ENCODE data around the gene KTI12. TPM values are rescaled to one million over a fixed set of nuclear protein-coding genes. Genes with fewer than 3 reads are reported as not detected.

The KTI12 gene
- total RNA-seq, 2 experiments from 2014 or later: 16.4 to 16.8 TPM

DNA sequence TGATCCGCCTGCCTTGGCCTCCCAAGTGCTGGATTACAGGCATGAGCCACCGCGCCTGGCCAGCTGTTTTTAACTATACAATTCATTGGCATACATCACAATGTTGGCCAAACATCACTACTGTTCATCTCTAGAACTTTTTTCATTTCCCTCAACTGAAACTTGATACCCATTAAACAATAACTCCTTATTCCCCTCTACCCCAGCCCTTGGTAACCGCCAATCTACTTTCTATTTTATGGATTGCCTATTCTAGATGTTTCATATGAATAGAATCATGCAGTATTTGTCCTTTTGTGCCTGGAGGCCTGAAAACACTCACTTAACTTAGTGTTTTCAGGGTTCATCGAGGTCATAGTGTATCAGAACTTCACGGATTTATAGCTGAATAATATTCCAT, 38.7 kb upstream of the KTI12 start:
- Histone ChIP-seq H3K4me2 (ENCODE audit: low read length) (no peak overlapping the region), H3K4me3 (ENCODE audit: low read depth, low read length, poor library complexity, severe bottlenecking) (no peak overlapping the region), H3K9me3 (ENCODE audit: low read length) (no peaks in the 10 kb centered on the region), H3K79me2 (ENCODE audit: insufficient read depth, low read depth, low read length) (peaks cover 42% of the 10 kb centered on the region; the same call in 1 of the 2 replicates), H3K9me2 (ENCODE audit: insufficient read depth, low read length) (no peaks in the 10 kb centered on the region), H3K27ac (ENCODE audit: low read depth, low read length, poor library complexity, severe bottlenecking) (no peak overlapping the region), H2AFZ (ENCODE audit: low read length) (no peak overlapping the region), H3K36me3 (ENCODE audit: insufficient read depth, low read length) (peaks cover 81% of the 10 kb centered on the region), H3K4me1 (ENCODE audit: insufficient read depth, low read length, poor library complexity, severe bottlenecking) (no peaks in the 10 kb centered on the region), H4K20me1 (ENCODE audit: insufficient read depth, low read length) (peaks cover 15% of the 10 kb centered on the region; the same call in 1 of the 2 replicates)
- DNase-seq (ENCODE audit: low spot score): no peak
- BruUV-seq (replicated peaks): no TSS peak
- POLR2A ChIA-PET: interaction anchor here (0.7 to 1.7 kb wide), 3 partner anchors 13 to 1040 kb away, joined by 3 to 5 read pairs (median 5); partner anchors contain the start of genes BTF3L4 and TXNDC12
- intact Hi-C loops (cut with micrococcal nuclease; ENCODE audit: unreplicated experiment): no loop called here
- CTCF ChIA-PET (ENCODE audit: unreplicated experiment): no interaction called here
- TF ChIP-seq EZH2phosphoT487 (IDR thresholded peaks at IDR 0.05; ENCODE audit: borderline replicate concordance, low read depth, low read length): no peak
- TF ChIP-seq, protein P1, sequence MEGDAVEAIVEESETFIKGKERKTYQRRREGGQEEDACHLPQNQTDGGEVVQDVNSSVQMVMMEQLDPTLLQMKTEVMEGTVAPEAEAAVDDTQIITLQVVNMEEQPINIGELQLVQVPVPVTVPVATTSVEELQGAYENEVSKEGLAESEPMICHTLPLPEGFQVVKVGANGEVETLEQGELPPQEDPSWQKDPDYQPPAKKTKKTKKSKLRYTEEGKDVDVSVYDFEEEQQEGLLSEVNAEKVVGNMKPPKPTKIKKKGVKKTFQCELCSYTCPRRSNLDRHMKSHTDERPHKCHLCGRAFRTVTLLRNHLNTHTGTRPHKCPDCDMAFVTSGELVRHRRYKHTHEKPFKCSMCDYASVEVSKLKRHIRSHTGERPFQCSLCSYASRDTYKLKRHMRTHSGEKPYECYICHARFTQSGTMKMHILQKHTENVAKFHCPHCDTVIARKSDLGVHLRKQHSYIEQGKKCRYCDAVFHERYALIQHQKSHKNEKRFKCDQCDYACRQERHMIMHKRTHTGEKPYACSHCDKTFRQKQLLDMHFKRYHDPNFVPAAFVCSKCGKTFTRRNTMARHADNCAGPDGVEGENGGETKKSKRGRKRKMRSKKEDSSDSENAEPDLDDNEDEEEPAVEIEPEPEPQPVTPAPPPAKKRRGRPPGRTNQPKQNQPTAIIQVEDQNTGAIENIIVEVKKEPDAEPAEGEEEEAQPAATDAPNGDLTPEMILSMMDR (conservative IDR thresholded peaks at IDR 0.05; ENCODE audit: low read length): no peak

DNA sequence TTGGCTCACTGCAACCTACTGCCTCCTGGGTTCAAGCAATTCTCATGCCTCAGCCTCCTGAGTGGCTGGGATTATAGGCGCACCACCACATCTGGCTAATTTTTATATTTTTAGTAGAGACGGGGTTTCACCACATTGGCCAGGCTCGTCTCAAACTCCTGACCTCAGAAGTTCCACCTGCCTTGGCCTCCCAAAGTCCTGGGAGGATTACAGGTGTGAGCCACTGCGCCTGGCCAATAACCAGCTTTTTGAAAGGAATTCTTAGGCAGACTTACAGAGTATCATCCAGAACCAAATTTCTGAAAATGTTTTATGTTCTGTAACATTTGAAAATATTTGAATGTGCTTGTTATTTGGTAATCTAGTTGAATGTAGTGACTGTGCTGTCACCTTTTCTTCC, 37.1 kb upstream of the KTI12 start:
- TF ChIP-seq, protein P1 (conservative IDR thresholded peaks at IDR 0.05; ENCODE audit: low read length): no peak
- no peak for TF ChIP-seq EZH2phosphoT487 (IDR thresholded peaks at IDR 0.05; ENCODE audit: borderline replicate concordance, low read depth, low read length)

DNA sequence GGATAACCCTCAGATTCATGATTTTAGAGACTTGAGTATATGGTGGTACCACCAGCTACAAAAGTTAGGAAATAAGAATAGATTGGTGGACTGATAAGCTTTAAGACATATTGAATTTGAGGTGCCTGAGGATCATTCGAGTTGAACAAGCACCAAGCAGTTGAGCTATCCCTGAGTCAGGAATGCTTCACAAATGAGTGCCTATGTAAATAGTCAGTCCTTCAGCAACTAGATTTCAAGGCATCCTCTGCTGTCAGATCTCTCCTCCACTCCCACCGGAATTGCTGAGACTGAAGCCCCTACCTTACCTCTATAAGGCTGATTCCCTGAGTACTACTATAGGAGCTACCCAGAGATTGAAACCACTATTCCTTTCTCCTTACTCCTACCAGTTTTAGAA, 29.6 kb upstream of the KTI12 start:
- no peaks in the 10 kb centered on the region for H3K9me3 ChIP-seq (ENCODE audit: low read length)
- H2AFZ ChIP-seq (ENCODE audit: low read length): no peak overlapping the region
- TF ChIP-seq, protein P1 (conservative IDR thresholded peaks at IDR 0.05; ENCODE audit: low read length): no peak
- no peak for TF ChIP-seq EZH2phosphoT487 (IDR thresholded peaks at IDR 0.05; ENCODE audit: borderline replicate concordance, low read depth, low read length)
- H3K79me2 ChIP-seq (ENCODE audit: insufficient read depth, low read depth, low read length): peaks cover 46% of the 10 kb centered on the region
- no peak overlapping the region for H3K4me3 ChIP-seq (ENCODE audit: low read depth, low read length, poor library complexity, severe bottlenecking)
- no peak overlapping the region for H3K4me2 ChIP-seq (ENCODE audit: low read length)
- POLR2A ChIA-PET: interaction anchor here (0.6 kb wide), 1 partner anchor 771 kb away, joined by 3 read pairs; no protein-coding TSS in a partner anchor
- H3K27ac ChIP-seq (ENCODE audit: low read depth, low read length, poor library complexity, severe bottlenecking): no peak overlapping the region
- intact Hi-C loops (cut with micrococcal nuclease; ENCODE audit: unreplicated experiment): no loop called here
- BruUV-seq (replicated peaks): no TSS peak
- CTCF ChIA-PET (ENCODE audit: unreplicated experiment): no interaction called here
- peaks cover 90% of the 10 kb centered on the region for H3K36me3 ChIP-seq (ENCODE audit: insufficient read depth, low read length)
- no peak for DNase-seq (ENCODE audit: low spot score)
- H3K4me1 ChIP-seq (ENCODE audit: insufficient read depth, low read length, poor library complexity, severe bottlenecking): peaks cover 16% of the 10 kb centered on the region
- no peaks in the 10 kb centered on the region for H3K9me2 ChIP-seq (ENCODE audit: insufficient read depth, low read length)
- H4K20me1 ChIP-seq (ENCODE audit: insufficient read depth, low read length): peaks cover 17% of the 10 kb centered on the region; the same call in 1 of the 2 replicates

More for the DNA sequence above, 37.1 kb upstream of the KTI12 start:
- H2AFZ ChIP-seq (ENCODE audit: low read length): no peak overlapping the region
- BruUV-seq (replicated peaks): no TSS peak
- H3K4me1 ChIP-seq (ENCODE audit: insufficient read depth, low read length, poor library complexity, severe bottlenecking): no peaks in the 10 kb centered on the region
- peaks cover 42% of the 10 kb centered on the region; the same call in 1 of the 2 replicates for H3K79me2 ChIP-seq (ENCODE audit: insufficient read depth, low read depth, low read length)
- no peak overlapping the region for H3K4me2 ChIP-seq (ENCODE audit: low read length)
- no peak overlapping the region for H3K4me3 ChIP-seq (ENCODE audit: low read depth, low read length, poor library complexity, severe bottlenecking)
- DNase-seq (ENCODE audit: low spot score): no peak
- H3K9me3 ChIP-seq (ENCODE audit: low read length): no peaks in the 10 kb centered on the region
- ChIA-PET POLR2A (interaction anchor here (1.0 kb wide), 1 partner anchor 14 kb away, joined by 4 read pairs; no protein-coding TSS in a partner anchor), CTCF (ENCODE audit: unreplicated experiment) (no interaction called here)
- no peak overlapping the region for H3K27ac ChIP-seq (ENCODE audit: low read depth, low read length, poor library complexity, severe bottlenecking)
- peaks cover 83% of the 10 kb centered on the region for H3K36me3 ChIP-seq (ENCODE audit: insufficient read depth, low read length)
- no peaks in the 10 kb centered on the region for H3K9me2 ChIP-seq (ENCODE audit: insufficient read depth, low read length)
- peaks cover 18% of the 10 kb centered on the region; the same call in 1 of the 2 replicates for H4K20me1 ChIP-seq (ENCODE audit: insufficient read depth, low read length)
- intact Hi-C loops (cut with micrococcal nuclease; ENCODE audit: unreplicated experiment): no loop called here

All from OCI-LY7 (cell line).